ENCODE data around the gene NNAT. TPM values are rescaled to one million over a fixed set of nuclear protein-coding genes. Genes with fewer than 3 reads are reported as not detected.

The NNAT gene
- polyA plus RNA-seq, 1 donor from 2014 or later = 996 TPM

DNA sequence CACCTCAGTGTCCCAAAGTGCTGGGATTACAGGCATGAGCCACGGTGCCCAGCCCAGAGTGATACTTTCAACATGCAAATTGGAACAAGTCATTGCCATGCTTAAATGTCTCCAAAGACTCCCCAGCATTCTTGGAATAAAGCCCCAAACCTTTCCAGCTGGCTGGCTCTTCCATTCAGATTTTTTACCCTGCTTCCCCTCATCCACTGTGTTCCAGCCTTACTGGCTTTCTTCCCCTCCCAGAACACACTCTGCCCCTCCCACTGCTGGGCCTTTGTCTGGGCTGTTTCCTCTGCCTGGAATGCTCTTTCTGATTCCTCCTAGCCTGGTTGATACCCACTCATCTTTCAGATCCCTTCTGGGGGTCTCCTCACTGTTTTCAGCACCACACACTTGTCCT lies 40.1 kb upstream of the NNAT start:
- H3K27me3 ChIP-seq (ENCODE audit: insufficient read depth, low read depth, low read length) = no peaks in the 10 kb centered on the region
- H3K36me3 ChIP-seq (ENCODE audit: insufficient read depth, low read length) = no peaks in the 10 kb centered on the region
- H3K27ac ChIP-seq (ENCODE audit: low read length) = no peak overlapping the region

GRCh38 chr20:37481610-37482009 lies 39.4 kb upstream of the NNAT start:
- no peaks in the 10 kb centered on the region for H3K9me3 ChIP-seq (ENCODE audit: low read length)
- no peaks in the 10 kb centered on the region for H3K27me3 ChIP-seq (ENCODE audit: insufficient read depth, low read depth, low read length)
- no peak overlapping the region for H3K27ac ChIP-seq (ENCODE audit: low read length)
- H4K20me1 ChIP-seq (ENCODE audit: insufficient read depth) = no peaks in the 10 kb centered on the region
- no peaks in the 10 kb centered on the region for H3K79me2 ChIP-seq (replicated peaks; ENCODE audit: insufficient read depth, low read length)
- no peaks in the 10 kb centered on the region for H3K36me3 ChIP-seq (ENCODE audit: insufficient read depth, low read length)
- no peaks in the 10 kb centered on the region for H3F3A ChIP-seq (ENCODE audit: insufficient read depth, low read length, poor library complexity, severe bottlenecking)
- no peak overlapping the region for H2AFZ ChIP-seq (ENCODE audit: low read depth, low read length)
- H3K4me2 ChIP-seq (ENCODE audit: low read length) = no peak overlapping the region
- H3K4me3 ChIP-seq (ENCODE audit: low read length) = no peak overlapping the region
- no peaks in the 10 kb centered on the region for H3K9me2 ChIP-seq (ENCODE audit: insufficient read depth, low read length)
- no peak overlapping the region for H3K9ac ChIP-seq (ENCODE audit: low read length)
- TF ChIP-seq, protein P1, sequence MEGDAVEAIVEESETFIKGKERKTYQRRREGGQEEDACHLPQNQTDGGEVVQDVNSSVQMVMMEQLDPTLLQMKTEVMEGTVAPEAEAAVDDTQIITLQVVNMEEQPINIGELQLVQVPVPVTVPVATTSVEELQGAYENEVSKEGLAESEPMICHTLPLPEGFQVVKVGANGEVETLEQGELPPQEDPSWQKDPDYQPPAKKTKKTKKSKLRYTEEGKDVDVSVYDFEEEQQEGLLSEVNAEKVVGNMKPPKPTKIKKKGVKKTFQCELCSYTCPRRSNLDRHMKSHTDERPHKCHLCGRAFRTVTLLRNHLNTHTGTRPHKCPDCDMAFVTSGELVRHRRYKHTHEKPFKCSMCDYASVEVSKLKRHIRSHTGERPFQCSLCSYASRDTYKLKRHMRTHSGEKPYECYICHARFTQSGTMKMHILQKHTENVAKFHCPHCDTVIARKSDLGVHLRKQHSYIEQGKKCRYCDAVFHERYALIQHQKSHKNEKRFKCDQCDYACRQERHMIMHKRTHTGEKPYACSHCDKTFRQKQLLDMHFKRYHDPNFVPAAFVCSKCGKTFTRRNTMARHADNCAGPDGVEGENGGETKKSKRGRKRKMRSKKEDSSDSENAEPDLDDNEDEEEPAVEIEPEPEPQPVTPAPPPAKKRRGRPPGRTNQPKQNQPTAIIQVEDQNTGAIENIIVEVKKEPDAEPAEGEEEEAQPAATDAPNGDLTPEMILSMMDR (IDR thresholded peaks at IDR 0.05; ENCODE audit: poor library complexity, severe bottlenecking) = no peak
- TF ChIP-seq TAF1 (IDR thresholded peaks at IDR 0.05; ENCODE audit: low read depth) (no peak), SMC3 (conservative IDR thresholded peaks at IDR 0.05; ENCODE audit: poor library complexity) (no peak), EZH2 (IDR thresholded peaks at IDR 0.05; ENCODE audit: borderline replicate concordance, insufficient read depth, low read length, poor library complexity, severe bottlenecking) (no peak), POLR2AphosphoS5 (IDR thresholded peaks at IDR 0.05) (no peak), MXI1 (conservative IDR thresholded peaks at IDR 0.05; ENCODE audit: poor library complexity, severe bottlenecking) (no peak), REST (IDR thresholded peaks at IDR 0.05; ENCODE audit: borderline replicate concordance) (no peak), EP300 (conservative IDR thresholded peaks at IDR 0.05; ENCODE audit: poor library complexity, severe bottlenecking) (no peak)

More for the DNA sequence above, 40.1 kb upstream of the NNAT start:
- TF ChIP-seq SMC3 (conservative IDR thresholded peaks at IDR 0.05; ENCODE audit: poor library complexity) (no peak), RAD21 (conservative IDR thresholded peaks at IDR 0.05) (no peak), REST (IDR thresholded peaks at IDR 0.05; ENCODE audit: borderline replicate concordance) (no peak), EZH2 (IDR thresholded peaks at IDR 0.05; ENCODE audit: borderline replicate concordance, insufficient read depth, low read length, poor library complexity, severe bottlenecking) (no peak), TAF1 (IDR thresholded peaks at IDR 0.05; ENCODE audit: low read depth) (no peak), MXI1 (conservative IDR thresholded peaks at IDR 0.05; ENCODE audit: poor library complexity, severe bottlenecking) (no peak), POLR2AphosphoS5 (IDR thresholded peaks at IDR 0.05) (no peak), EP300 (conservative IDR thresholded peaks at IDR 0.05; ENCODE audit: poor library complexity, severe bottlenecking) (no peak)
- TF ChIP-seq, protein P1 (IDR thresholded peaks at IDR 0.05; ENCODE audit: poor library complexity, severe bottlenecking) = no peak
- no peak overlapping the region for H3K4me2 ChIP-seq (ENCODE audit: low read length)
- H3K4me3 ChIP-seq (ENCODE audit: low read length) = no peak overlapping the region
- H3F3A ChIP-seq (ENCODE audit: insufficient read depth, low read length, poor library complexity, severe bottlenecking) = no peaks in the 10 kb centered on the region
- no peak overlapping the region for H3K9ac ChIP-seq (ENCODE audit: low read length)
- H2AFZ ChIP-seq (ENCODE audit: low read depth, low read length) = no peak overlapping the region
- no peaks in the 10 kb centered on the region for H3K79me2 ChIP-seq (replicated peaks; ENCODE audit: insufficient read depth, low read length)
- H3K9me3 ChIP-seq (ENCODE audit: low read length) = no peaks in the 10 kb centered on the region
- no peaks in the 10 kb centered on the region for H4K20me1 ChIP-seq (ENCODE audit: insufficient read depth)
- no peaks in the 10 kb centered on the region for H3K9me2 ChIP-seq (ENCODE audit: insufficient read depth, low read length)

Measured in neural cell (in vitro differentiated cells).